HG03460 (cell line): Measurements from ENCODE around the gene CRK.

Source experiments
- ATAC-seq: cut with Tn5 transposase; IDR thresholded peaks from one replicate; pipeline ENCODE4 v1.9.1; 2021; ENCODE audit not compliant: unreplicated experiment

The CRK gene

GRCh38 chr17:1486802-1487695, 31.0 kb upstream of the CRK start:
- no peak for ATAC-seq

GRCh38 chr17:1485423-1486376, 29.7 kb upstream of the CRK start:
- no peak for ATAC-seq

- ATAC-seq: peak; percentile 46
Measured at GRCh38 chr17:1484676-1485422, 28.8 kb upstream of the CRK start.

- ATAC-seq: no peak
Measured at GRCh38 chr17:1484060-1484535, 28.1 kb upstream of the CRK start.

- ATAC-seq: no peak
Measured at GRCh38 chr17:1482680-1483079, 26.6 kb upstream of the CRK start.

- no peak for ATAC-seq
Measured at GRCh38 chr17:1481736-1482135, 25.7 kb upstream of the CRK start.

- ATAC-seq: no peak
Measured at GRCh38 chr17:1480747-1481465, 24.9 kb upstream of the CRK start.

GRCh38 chr17:1478418-1478817, 22.4 kb upstream of the CRK start:
- ATAC-seq: no peak

- no peak for ATAC-seq
Measured at GRCh38 chr17:1475321-1475854, 19.4 kb upstream of the CRK start.

- ATAC-seq: peak; percentile 40
Measured at GRCh38 chr17:1474402-1475189, 18.6 kb upstream of the CRK start.

GRCh38 chr17:1473841-1474240, 17.8 kb upstream of the CRK start:
- ATAC-seq: no peak

GRCh38 chr17:1473170-1473569, 17.1 kb upstream of the CRK start:
- ATAC-seq: no peak

- ATAC-seq: no peak
Measured at GRCh38 chr17:1471911-1472821, 16.1 kb upstream of the CRK start.

GRCh38 chr17:1471490-1471889, 15.5 kb upstream of the CRK start:
- ATAC-seq: no peak

GRCh38 chr17:1470755-1471462, 14.9 kb upstream of the CRK start:
- ATAC-seq: no peak

- ATAC-seq: no peak
Measured at GRCh38 chr17:1470071-1470754, 14.2 kb upstream of the CRK start.

- ATAC-seq: no peak
Measured at GRCh38 chr17:1469231-1469852, 13.3 kb upstream of the CRK start.
